DMS53 (cell line): ENCODE results near the gene CEP57L1.
A peak's percentile ranks its signal among the peaks of the same experiment; 100 is the strongest.

Experiments
- DNase-seq: peaks from one replicate; lab custom pipeline; 2025; lab: John Stamatoyannopoulos, UW

Gene CEP57L1

GRCh38 chr6:109095036-109095834 lies at the start of gene CEP57L1:
Gene CEP57L1, plus strand, starts transcription at chr6:109095507. Its CDS starts 49,715 bp downstream, at chr6:109145222.
- peak; percentile 97 for DNase-seq

DNA sequence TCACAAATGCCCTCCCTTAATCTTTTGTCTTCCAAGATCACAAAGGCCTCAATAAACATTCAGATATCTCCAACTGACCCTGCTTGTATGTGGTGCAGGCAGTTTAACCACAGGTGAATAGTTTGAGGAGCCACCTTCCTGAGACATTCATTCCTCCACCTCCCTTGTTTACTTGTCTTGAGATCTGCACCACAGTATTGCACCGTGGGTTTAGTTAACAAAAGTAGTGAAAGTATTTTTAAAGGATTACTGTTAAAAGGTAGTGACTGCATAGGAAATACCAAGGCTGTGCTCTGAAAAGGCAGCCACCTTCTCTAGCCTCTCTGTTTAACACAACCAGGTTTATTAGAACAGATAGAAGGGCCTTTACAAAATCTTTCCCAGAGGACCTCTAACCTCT lies 47.1 kb upstream of the CEP57L1 start:
- no peak for DNase-seq

DNA sequence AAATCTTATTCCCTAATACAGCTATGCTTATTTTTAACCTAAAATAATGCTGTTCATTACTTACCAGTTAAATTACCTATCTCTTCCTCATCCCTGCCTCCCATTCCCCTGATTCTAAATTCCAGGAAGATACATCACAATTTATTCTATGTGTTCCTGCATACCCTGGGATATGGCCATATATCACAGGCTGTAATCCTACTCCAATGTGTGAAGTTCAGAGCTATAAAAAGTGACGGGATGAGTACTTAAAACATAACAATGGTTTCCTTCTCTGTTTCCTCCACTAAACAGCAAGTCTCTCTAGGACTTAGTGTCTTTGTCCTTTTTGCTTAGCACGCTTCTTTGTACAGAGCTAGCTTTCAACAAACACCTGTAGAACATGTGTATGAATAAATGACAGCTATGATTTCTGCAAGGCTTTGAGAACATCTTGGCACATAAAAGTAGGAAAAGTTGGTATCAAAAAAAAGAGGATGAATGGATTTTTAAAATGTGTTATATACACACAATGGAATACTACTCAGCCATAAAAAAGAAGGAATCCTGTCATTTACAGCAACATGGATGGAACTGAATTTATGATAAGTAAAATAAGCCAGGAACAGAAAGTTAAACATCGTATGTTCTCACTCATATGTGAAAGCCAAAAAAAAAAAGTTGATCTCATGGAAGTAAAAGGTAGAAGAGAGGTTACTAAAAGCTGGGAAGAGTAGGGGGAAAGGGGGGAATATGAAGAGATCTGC lies 46.5 kb upstream of the CEP57L1 start:
- no peak for DNase-seq

DNA sequence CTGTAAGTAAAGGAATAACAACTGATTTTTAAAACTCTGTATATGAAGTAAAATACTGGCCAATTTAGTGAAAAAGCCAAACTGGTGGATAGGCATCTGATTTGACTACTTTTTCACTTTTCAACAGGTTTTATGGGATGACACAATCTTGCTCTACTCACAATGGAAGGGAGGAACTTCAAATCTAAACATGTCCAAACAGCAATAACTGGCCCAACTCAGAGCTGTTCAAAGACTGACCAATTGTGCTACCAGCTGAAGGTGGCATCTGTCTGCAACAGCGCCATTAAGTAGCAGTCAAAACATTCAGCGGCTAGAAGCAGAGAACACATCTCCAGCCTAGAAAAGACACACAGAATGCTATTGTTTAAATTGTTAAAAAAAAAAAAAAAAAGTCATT lies 45.3 kb upstream of the CEP57L1 start:
- DNase-seq = peak; percentile 9

- no peak for DNase-seq
These were observed 44.7 kb upstream of the CEP57L1 start for GRCh38 chr6:109050447-109051102.

GRCh38 chr6:109051301-109052017 lies 43.8 kb upstream of the CEP57L1 start:
- DNase-seq = no peak

GRCh38 chr6:109052018-109052651 lies 43.2 kb upstream of the CEP57L1 start:
- no peak for DNase-seq

DNA sequence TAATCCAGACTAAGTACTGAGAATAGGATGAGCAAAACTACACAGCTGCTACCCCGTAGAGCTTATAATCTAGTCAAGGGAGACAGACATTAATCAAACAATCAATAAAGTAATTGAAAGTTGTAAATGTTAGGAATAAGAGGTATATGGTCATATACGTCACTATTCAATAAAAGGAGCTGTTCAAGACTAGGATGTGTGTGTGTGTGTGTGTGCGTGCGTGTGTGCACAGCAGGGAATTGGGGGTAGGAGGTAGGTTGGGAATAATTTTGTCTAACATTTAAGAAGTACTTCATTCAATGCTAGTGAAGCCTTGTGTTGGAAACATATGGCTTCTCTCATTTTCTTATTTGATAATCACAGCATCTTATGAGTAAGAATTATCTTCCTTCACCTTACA lies 42.5 kb upstream of the CEP57L1 start:
- DNase-seq = no peak

DNA sequence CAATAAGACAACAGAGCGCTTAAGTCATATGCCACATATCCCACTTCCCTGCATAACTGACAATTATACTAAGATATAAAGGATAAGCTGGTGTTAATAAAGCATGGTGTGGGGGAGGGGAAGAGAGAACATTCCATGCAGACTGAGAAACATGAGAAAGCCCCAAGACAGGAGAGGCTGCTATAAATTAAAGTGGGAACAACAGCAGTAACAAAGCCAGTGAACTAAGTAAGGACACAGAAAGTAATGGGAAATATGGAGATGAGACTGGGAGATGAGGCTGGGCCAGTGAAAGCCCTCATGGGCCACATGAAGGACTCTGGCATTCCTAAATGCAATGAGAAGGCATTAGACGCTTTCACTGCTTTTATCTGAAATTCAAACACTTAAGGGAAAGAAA lies 42.0 kb upstream of the CEP57L1 start:
- DNase-seq = no peak

GRCh38 chr6:109055771-109056235 lies 39.5 kb upstream of the CEP57L1 start:
- DNase-seq = no peak

- no peak for DNase-seq
These were observed 38.6 kb upstream of the CEP57L1 start for GRCh38 chr6:109056661-109057060.

DNA sequence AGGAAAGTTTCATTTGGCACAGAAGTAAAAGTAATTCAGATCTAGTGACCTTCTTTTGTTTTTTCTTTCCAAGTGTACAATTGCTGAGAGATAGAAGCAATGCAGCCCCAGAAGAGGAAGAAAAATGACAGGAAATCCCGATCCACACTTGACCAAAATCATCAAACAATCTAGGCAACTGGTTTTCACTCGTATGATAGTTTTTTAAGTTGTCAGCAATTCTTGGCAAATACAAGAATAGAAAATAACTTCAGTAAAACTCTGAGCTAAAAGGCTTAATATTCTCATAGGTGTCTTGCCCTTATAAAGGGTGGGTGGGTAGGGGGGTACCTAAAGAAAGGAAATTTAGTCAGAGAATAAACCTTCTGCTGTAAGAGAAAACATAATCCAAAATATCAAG lies 36.7 kb upstream of the CEP57L1 start:
- DNase-seq = no peak

DNA sequence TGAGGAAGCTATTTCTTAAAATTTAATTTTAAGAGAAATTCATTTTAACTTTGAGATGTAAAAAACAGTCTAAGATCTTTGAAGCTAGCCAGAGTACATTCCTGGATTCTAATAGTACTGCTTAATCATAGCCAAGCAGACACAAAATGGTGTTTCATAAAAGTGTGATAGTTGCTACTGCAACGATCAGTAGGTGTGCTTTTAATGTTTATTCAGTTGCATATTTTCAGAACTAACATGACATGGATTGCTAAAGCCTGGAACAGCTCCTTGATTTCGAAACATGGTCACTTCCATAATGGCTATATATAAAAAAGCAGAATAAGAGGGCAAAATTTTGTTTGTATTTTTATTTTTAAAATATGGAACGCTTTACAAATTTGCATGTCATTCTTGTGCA lies 36.2 kb upstream of the CEP57L1 start:
- no peak for DNase-seq

DNA sequence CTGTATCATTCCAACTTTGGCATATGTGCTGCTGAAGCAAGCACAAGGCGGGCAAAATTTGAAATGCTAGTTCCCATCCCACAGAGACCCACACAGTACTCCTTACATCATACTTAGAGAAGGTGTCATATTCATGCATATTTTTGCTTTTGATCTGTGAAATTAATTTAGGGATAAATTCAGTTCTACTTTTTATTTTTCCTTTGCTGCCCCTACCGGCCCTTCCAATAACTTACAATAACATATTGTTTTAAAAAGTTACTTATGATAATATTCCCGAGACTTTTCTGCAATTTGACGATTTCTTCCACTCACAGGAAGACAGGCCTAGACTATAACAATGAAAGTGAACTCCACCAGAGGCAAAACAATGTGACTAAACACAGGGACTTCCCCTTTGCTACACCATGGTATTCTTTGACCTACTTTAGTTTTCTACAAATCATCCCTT lies 35.7 kb upstream of the CEP57L1 start:
- DNase-seq = no peak

GRCh38 chr6:109060571-109060970 lies 34.7 kb upstream of the CEP57L1 start:
- no peak for DNase-seq

- DNase-seq = no peak
These were observed 33.1 kb upstream of the CEP57L1 start for GRCh38 chr6:109062216-109062615.

DNA sequence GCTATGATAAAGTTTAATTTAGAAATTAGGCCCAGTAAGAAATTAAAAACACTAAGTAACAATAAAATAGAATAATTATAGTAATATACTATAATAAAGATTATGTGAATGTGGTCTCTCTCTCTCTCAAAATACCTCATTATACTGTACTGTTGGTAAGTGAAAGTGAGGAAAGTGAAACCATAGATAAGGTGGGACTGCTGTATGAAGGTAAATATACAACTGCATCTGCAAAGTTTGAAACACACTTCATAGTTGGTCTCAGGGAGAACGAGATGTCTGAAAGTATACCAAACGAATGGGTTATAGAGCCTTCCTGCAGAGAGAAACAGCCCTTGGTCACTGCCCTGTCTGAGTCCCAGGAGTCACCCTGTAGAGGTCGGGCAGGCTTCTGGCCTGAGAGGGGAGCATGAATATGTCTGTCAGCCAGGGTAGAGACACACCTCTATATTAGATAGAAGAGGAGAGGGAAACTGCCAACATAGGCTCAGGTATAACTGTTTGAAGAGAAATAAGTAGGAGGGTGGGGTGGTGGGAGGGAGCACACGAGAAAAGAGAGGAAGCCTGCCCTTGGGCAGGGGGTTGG lies 32.4 kb upstream of the CEP57L1 start:
- no peak for DNase-seq

DNA sequence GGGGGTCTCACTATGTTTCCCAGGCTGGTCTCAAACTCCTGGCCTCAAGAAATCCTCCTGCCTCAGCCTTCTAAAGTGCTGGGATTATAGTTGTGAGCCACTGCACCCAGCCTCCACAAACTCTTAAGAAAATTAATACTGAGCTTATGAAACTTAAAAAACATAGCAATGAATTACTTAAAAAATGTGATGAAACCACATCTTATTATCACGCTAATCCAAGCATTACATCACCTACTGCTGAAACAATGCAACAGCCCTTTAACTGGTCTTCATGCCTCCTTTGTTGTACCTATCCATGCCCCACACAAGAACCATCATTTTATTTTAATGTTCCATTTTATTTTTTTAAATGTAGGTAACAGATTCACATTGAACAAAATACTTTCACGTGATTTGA lies 25.6 kb upstream of the CEP57L1 start:
- no peak for DNase-seq

DNA sequence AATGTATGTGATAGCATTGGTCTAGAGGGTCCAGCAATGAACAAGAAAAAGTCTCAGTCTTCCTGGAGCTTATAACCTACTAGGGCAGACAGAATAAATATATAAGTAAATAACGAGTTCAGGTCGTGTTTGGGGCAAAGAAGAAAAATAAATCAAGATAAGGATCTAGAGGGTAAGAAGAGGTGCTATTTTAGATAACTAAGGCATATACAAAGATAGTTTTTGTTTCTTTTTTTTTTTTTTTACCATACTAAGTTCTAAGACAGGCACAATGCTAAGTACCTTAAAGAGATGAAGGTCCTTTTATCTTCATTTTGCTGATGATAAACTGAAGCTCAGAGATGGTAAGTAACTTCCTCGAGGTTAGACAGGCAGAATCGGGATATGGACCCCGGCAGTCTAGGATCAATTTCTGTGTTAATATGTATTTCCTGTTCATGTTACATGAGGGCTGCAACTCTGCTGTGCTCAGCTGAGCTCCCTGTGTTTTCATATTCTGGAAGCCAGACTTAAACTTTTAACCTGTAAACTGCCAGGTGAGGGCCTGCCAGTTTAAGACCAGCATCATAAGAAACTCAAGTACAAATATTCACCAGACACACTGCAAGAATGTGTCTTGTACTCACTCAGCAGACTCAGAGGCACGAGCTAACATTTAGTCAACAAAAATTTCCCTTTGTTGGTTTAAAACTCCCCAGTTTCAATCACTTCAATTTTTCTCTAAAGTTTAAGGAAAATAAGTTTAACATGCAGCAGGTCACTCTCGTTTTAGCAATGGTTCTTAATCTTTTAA lies 24.0 kb upstream of the CEP57L1 start:
- no peak for DNase-seq
